Cardiac muscle cell (in vitro differentiated cells and primary cell): ENCODE measurements around the gene ZNF683. TPM values are rescaled to one million over a fixed set of nuclear protein-coding genes. Genes with fewer than 3 reads are reported as not detected.
A peak's percentile ranks its signal among the peaks of the same experiment; 100 is the strongest.
"Not testable (repeated sequence)": the region's sequence is repeated elsewhere in the genome, so short reads cannot be mapped to it uniquely, and the experiment has no call there.

Experiments
- DNase-seq, 2 donors: peaks; one replicate each; pipeline versions ENCODE4 v3.0.0 to v3.0.0-alpha.2; 2010 to 2017; ENCODE audit warnings: low read depth in 1 of 2, low spot score in 1 of 2
- H3K27ac ChIP-seq: fragments of 200-600 bp; sonication (generic); 2 replicates; pipeline ENCODE4 v1.5.1; 2016
- H3K27me3 ChIP-seq: fragments of 200-600 bp; sonication (generic); 2 replicates; pipeline ENCODE4 v1.6.0; 2016; ENCODE audit warnings: control low read depth
- H3K36me3 ChIP-seq: fragments of 200-600 bp; sonication (generic); 2 replicates; pipeline ENCODE4 v1.5.1; 2016; ENCODE audit warnings: control low read depth
- H3K4me1 ChIP-seq: fragments of 200-600 bp; sonication (generic); 2 replicates; pipeline ENCODE4 v1.8.1; 2017; ENCODE audit warnings: low read depth, mild to moderate bottlenecking, mixed run types
- H3K4me3 ChIP-seq: fragments of 200-600 bp; sonication (generic); 2 replicates; pipeline ENCODE4 v1.5.1; 2016; ENCODE audit warnings: mild to moderate bottlenecking
- H3K9me3 ChIP-seq: fragments of 200-600 bp; sonication (generic); 2 replicates; pipeline ENCODE4 v1.5.1; 2017; ENCODE audit warnings: low read depth, mild to moderate bottlenecking, control low read depth
- CTCF ChIP-seq: IDR thresholded peaks from 2 replicates; pipeline ENCODE4 v1.5.1; 2012; ENCODE audit warnings: low read depth, mild to moderate bottlenecking, low read length
- polyA plus RNA-seq: library from polyadenylated mRNA; unstranded; fragments of >200 nt; fragmentation: Nextera tagmentation; extraction: Ambion mirVana; gene quantifications from 2 replicates; pipeline ENCODE4 v1.2.1, GENCODE V29; 2016
- total RNA-seq: library from RNA; depleted of rRNA; stranded (reverse); fragments of >200 nt; gene quantifications from 2 replicates; pipeline ENCODE4 v1.2.3, GENCODE V29; 2016

The ZNF683 gene
- total RNA-seq, result not detected in 2 replicates
- not detected in 2 replicates for polyA plus RNA-seq

GRCh38 chr1:26372611-26373010, at the start of gene ZNF683:
TSS of gene ZNF683 (minus strand) at chr1:26372750. CDS start at chr1:26368571, 4,179 bp downstream.
- H3K36me3 ChIP-seq, H3K4me1 ChIP-seq, DNase-seq, H3K27ac ChIP-seq, H3K4me3 ChIP-seq, H3K27me3 ChIP-seq, H3K9me3 ChIP-seq: not testable (repeated sequence)

- H3K36me3 ChIP-seq, result no peaks in the 10 kb centered on the region
- no peak for TF ChIP-seq CTCF
- H3K4me3 ChIP-seq, result no peak overlapping the region
- H3K4me1 ChIP-seq, result peaks cover 29% of the 10 kb centered on the region
- DNase-seq, result no peak
- H3K27me3 ChIP-seq, result no peaks in the 10 kb centered on the region
- no peaks in the 10 kb centered on the region for H3K9me3 ChIP-seq
- H3K27ac ChIP-seq, result peak overlapping the region; percentile 91
Measured at GRCh38 chr1:26419494-26419893, 46.9 kb upstream of the ZNF683 start.

GRCh38 chr1:26418865-26419349, 46.4 kb upstream of the ZNF683 start:
- H3K4me3 ChIP-seq, result no peak overlapping the region
- no peak for TF ChIP-seq CTCF
- H3K27ac ChIP-seq, result peak overlapping the region; percentile 91
- H3K4me1 ChIP-seq, result peaks cover 29% of the 10 kb centered on the region
- peak; percentile 17 to 56 for DNase-seq
- H3K36me3 ChIP-seq, result no peaks in the 10 kb centered on the region
- no peaks in the 10 kb centered on the region for H3K27me3 ChIP-seq
- H3K9me3 ChIP-seq, result no peaks in the 10 kb centered on the region

GRCh38 chr1:26417111-26417759, 44.7 kb upstream of the ZNF683 start:
- Histone ChIP-seq H3K9me3 (no peaks in the 10 kb centered on the region), H3K4me3 (no peak overlapping the region)

GRCh38 chr1:26413031-26413430, 40.5 kb upstream of the ZNF683 start:
- no peaks in the 10 kb centered on the region for H3K9me3 ChIP-seq
- H3K4me3 ChIP-seq, result no peak overlapping the region
- H3K27ac ChIP-seq, result no peak overlapping the region
- peaks cover 29% of the 10 kb centered on the region for H3K4me1 ChIP-seq
- no peaks in the 10 kb centered on the region for H3K36me3 ChIP-seq
- no peaks in the 10 kb centered on the region for H3K27me3 ChIP-seq
- no peak for DNase-seq
- TF ChIP-seq CTCF, result no peak

More at GRCh38 chr1:26417111-26417759, 44.7 kb upstream of the ZNF683 start:
- peak; percentile 92 for TF ChIP-seq CTCF
- Histone ChIP-seq H3K36me3 (no peaks in the 10 kb centered on the region), H3K4me1 (peaks cover 32% of the 10 kb centered on the region), H3K27ac (peak overlapping the region; percentile 91), H3K27me3 (no peaks in the 10 kb centered on the region)
- peak; percentile 78 to 91 for DNase-seq

- TF ChIP-seq CTCF, result no peak
- Histone ChIP-seq H3K4me1 (peaks cover 26% of the 10 kb centered on the region), H3K27ac (peak overlapping the region; percentile 49), H3K9me3 (no peaks in the 10 kb centered on the region), H3K36me3 (no peaks in the 10 kb centered on the region), H3K4me3 (peak overlapping the region; percentile 38), H3K27me3 (no peaks in the 10 kb centered on the region)
- DNase-seq, result peak in 1 of 2 donors; percentile 26
Measured at GRCh38 chr1:26412180-26412840, 39.8 kb upstream of the ZNF683 start.
